NCI-H1417 treated with DMSO at 0.1 percent for 48 hours (cell line): ENCODE results near the gene DSCAML1.
A peak's percentile ranks its signal among the peaks of the same experiment; 100 is the strongest.

ENCODE experiments used
- DNase-seq: peaks from one replicate; lab custom pipeline; 2025; lab: John Stamatoyannopoulos, UW

Gene DSCAML1

DNA sequence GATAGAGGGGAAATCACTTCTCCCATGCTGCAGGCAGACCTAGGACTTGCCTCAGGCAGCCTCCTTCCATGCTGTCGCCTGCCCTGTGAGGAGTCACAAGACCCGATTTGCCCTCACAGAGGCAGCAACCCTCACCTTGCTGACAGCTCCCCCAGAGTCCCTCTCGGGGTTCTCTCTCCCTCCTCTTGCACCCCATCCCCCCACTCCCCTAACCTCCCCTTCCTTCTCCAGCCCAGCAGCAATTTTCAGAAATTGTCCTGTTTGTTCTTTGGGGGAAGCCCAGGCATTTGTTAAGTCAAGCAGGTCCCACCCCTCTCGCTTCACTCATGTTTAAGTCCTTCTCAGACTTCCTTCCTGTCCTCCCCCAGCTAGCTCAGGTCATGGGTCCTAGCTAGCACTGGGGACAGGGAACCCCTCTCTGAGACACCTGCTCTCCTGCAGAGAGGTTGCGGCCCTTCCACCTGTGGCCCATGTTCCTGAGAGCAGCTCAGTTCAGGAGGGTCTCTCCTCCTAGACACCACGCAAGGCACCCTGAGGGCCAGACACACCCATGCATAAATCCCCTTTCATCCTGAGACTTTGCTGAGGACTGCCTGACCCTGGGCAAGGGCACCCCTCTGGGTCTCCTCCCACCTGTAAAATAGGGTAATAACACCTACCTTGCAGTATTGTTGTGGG lies 33.8 kb upstream of the DSCAML1 start:
- no peak for DNase-seq

GRCh38 chr11:117830072-117830471 lies 33.1 kb upstream of the DSCAML1 start:
- DNase-seq, result no peak

DNA sequence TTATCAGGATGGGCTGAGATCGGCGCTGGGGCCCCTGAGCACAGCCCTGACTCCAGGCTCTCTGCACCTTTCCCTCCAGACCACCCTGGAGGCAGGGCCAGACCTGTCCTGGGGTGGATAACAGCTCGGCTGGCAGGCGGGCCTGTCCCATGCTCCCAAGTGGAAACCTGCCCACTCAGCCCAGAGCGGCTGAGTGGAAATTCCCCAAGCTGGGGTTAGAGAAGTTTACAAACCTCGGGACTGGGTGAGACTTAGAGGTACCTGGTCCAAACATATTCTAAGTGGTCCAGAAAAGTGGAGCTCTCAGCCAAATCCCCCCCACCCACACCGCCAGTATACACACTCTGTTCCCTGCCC lies 32.3 kb upstream of the DSCAML1 start:
- DNase-seq, result no peak

DNA sequence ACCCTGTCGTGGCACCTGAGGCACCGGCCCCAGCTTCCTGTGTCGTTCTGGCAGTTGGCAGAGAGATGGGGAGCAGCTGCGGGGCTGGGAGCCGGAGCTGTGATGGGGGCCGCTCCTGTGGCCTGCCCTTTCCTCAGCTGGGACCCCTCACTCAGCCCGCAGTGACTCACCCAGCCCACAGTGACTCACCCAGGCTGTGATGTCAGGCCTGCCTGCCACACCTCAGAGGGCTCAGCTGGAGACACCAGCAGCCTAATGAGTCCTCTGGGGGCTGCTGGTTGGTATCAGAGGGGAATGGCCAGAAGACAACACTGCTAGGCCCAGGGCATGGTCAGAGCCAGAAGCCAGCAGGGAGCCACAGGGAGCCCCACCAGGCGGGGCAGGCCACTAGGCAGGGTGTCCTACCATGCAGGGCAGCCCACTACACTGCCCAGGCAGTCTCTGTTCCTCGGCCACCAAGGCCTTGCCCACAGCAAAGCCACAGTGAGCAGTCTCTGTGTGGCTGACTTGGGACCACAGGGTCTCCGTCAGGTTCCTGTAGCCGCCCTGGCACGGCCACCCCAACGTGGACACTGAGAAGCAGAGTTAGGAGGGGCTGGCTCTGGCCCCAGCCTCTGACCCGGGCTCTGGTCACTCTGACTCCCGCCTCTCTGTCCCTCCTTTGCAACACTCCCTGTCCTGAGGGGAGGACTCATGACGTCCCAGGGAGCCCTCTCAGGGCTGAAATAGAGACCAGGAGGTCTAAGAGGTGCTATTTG lies 31.8 kb upstream of the DSCAML1 start:
- DNase-seq, result no peak

DNA sequence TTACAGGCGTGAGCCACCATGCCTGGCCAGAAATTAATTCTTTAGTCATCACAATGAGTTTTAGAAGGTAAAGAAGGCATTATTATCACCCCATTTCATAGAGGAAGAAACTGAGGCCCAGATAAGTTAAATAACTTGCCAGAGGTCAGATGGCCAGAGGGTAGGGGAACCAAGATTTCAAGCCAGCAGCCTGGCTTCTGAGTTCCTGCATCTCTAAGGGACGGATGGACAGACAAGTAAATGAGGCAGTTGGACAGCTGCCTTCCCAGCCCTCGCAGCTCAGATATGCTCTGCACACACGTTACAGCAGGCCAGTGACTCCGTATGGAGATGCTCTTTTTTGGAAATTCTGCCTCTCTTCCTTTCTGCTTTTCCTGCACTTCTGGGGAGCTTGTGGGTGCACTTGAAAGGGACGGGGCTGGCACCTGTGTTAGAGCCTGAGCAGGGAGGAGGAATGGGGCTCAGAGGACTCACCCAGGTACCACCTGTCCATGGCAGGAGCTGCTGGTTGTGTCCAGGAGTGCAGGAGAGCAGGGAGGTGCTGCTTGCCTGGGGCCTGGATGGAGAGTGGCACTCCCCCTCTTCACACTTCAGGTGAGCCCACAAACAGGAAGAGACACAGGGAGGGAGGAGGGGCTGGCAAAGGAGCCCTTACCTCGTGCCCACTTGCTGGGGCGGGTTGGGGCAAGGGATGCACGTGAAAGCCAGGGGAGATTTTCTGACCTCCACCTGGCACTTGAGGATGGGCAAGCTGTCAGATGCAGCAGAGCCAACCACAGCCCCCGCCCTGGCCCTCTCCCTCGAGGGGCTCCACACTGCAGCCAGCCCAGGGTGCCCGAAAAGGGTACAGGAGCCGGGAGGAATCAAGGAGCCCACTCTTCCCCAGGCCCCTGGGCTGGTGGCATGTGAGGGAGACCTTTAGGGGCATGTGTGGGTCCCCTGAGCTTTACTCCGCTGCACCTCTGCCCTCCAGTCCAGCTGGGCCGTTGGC lies 30.8 kb upstream of the DSCAML1 start:
- DNase-seq, result no peak

- no peak for DNase-seq
These were observed 29.8 kb upstream of the DSCAML1 start for GRCh38 chr11:117826832-117827231.

GRCh38 chr11:117826190-117826570 lies 29.2 kb upstream of the DSCAML1 start:
- DNase-seq, result no peak

GRCh38 chr11:117825538-117826189 lies 28.6 kb upstream of the DSCAML1 start:
- DNase-seq, result no peak

DNA sequence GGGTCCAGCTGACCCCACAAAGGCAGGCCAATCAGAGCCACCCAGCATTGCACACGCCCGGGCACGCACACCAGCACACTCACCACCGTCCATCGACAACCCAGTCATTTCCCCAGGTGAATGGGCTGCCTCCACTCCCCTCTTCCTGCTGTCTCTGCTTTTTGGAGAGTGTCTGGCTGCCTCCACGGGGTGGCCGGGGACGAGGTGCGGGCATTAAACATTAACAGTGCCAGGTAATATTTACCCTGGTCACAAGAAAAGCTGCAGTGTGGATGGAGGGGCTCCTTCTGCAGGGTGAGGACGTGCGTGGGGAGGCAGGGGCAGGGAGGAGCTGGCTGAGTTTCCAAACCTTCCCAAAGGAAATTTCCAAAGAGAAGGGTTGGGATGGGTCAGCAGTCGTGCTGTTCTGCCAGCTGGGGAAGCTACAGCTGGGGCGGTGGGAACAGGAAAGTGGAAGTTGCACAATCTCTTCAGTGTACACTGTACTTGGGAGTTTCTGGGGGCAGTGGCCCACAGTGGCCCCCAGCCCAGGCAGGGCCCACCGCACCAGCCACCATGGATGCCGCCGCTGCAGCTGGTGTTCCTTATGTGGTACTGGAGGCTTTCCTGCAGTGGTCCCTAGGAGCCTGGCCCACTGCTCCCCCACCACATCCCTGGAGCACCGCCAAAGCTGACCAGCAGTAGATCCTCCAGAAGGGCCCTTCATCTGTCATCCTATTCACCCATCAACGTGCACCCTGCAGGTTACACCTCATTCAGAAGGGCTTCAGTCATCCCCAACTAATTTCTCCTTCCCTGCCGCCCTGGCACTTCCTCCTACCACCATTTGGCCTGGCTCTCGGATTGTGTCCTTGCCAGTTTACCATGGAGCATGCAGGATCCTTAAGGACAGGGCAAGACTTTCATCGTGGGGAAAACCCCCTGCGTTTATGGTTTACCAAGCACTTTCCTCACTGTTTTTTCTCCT lies 27.8 kb upstream of the DSCAML1 start, which contains the start of gene FXYD2:
Gene FXYD2 (minus strand): TSS at position 174 of the 967 bp plus-strand sequence. CDS start 66 bp downstream, at position 108.
- no peak for DNase-seq

DNA sequence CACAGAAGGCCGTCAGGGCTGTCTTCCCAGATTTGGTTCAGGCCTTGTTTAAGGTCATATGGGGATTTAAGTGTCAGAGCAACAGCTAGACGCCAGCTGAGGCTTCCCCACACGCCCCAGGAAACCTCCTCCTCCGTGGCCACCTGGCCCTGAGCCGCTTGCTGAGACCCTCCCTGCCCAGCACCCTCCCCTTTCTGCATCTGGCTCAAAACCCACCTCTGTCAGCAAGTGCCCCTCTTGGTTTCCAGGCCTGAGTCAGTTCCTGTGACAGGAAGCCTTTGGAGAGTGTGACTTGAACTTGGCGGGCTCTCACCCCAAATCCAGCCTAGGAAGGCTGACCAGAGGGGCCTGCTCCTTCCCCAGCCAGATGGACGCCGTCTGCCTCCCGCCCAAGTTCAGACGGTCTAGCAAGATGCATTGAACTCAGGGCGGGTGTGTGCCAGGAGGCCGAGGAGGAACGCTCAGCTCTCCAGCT lies 27.0 kb upstream of the DSCAML1 start:
- DNase-seq, result no peak

- no peak for DNase-seq
These were observed 26.4 kb upstream of the DSCAML1 start for GRCh38 chr11:117823294-117823945.

- DNase-seq, result no peak
These were observed 25.3 kb upstream of the DSCAML1 start for GRCh38 chr11:117822074-117823033.

DNA sequence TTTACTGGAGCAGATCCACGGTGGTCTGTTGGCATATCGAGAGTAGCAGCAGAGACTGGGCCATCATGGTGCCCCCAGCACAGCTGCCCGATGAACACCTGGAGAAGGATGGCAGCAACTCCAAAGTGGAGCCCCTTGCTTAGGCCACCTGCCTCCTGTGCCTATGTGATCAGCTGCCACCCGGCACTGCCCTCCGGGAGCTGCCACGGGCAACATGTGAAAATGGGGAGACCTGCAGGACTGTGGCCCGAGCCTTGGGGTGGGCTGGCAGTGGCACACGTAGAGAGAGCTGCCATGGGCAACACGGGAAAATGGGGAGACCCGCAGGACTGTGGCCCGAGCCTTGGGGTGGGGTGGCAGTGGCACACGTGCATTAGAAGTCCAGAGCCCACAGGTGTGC lies 24.4 kb upstream of the DSCAML1 start:
- no peak for DNase-seq

DNA sequence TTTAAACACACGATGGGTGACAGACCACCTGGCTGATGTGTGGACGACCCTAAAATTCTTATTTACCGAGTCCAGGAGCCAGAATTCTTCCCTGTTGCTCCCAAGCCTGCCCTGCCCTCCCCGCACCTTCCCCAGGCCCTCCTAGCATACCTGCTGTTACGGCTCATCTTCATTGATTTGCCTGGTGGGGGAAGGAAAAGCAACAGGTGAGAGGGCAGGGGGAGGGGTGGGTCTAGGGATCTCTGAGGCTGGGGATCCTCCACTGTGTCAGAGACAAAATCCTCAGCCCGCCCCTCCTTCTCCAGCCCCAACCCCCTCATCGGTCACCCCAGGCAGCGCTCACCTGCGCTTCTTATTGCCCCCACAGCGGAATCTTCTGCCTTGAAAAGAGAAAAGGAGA lies 23.5 kb upstream of the DSCAML1 start:
- DNase-seq, result no peak

DNA sequence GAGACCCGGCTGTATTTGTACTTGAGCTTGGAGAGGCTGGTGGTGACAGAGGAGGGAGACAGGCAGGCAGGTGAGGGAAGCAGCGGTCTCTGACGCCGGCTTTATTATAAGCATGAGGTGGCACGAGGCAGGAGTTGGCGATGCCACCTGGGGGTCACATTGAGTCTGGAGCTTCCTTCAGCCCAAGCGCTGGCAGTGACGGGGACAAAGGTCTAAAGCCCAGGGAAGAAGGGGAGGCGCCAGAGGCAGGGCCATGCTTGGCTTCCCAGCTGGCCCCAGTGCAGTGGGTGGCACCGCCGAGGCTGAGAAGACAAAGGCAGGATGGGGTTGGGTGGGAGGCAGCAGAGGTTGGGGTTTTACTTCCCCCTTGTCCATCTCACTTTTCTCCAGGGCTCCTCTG lies 23.1 kb upstream of the DSCAML1 start:
- DNase-seq, result peak; percentile 89

GRCh38 chr11:117819096-117820040 lies 22.4 kb upstream of the DSCAML1 start:
- DNase-seq, result no peak

DNA sequence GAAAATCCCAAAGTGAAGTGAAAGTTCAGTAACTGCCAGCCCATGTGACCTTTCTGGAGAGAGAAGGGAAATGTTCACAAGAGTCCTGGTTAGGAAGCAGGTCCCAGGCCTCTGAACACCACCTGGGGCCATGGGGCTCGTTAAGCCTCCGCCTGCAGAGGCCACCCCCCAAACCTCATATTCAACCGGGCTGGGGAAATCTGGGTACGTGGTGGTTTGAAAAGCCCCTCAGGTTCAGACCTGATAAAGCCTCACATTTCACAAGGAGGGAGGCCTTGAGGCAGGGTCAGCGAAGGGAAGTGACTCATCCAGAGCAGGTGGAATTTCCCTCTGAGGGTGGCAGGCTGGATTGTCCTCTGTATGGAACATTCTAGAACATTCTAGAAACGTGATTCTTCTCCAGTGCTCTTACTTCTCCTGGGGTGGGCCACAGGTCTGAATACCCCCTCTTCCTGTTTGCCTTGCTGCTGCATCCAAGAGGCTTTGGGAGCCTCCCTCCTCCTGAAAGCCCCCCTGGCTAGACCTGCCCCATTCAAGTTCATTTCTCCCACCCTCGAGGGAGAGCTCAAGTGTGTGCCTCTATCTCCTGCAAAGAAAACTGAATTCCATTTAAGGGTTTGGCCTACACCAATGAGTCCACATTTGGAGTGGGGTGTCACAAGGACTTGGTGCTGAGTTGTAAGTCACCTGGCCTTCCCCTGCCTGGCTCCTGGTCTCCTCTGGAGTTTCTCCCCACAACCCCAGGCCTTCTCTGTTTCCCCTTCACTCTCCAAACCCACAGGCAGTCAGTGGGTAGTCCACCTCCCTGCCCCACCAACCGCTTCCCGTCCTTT lies 21.2 kb upstream of the DSCAML1 start:
- DNase-seq, result no peak
